ENCODE measurements around the gene LAGE3. TPM values are rescaled to one million over a fixed set of nuclear protein-coding genes. Genes with fewer than 3 reads are reported as not detected.

LAGE3 gene
- total RNA-seq, 1 donor, result 19.1 TPM

DNA sequence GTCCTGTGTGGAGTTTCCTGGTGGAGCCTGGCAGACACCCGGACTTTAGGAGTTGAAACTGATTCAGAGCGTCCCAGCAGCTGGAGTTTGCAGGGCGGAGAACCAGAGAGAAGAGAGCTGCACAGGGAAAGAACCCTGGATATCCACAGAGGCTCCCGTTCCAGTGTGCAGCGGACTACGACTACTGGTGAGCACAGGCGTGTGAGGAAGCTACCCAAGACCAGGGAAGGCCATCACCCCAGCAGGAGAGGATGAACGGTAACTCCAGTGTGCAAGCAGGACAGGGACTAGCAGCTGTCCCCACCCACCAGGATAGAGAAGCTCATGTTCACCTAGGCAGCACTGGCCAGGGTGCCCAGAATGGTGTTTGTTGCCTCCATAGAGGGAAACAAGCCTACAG lies 2.3 kb downstream of the LAGE3 start:
- TF ChIP-seq, protein P1, sequence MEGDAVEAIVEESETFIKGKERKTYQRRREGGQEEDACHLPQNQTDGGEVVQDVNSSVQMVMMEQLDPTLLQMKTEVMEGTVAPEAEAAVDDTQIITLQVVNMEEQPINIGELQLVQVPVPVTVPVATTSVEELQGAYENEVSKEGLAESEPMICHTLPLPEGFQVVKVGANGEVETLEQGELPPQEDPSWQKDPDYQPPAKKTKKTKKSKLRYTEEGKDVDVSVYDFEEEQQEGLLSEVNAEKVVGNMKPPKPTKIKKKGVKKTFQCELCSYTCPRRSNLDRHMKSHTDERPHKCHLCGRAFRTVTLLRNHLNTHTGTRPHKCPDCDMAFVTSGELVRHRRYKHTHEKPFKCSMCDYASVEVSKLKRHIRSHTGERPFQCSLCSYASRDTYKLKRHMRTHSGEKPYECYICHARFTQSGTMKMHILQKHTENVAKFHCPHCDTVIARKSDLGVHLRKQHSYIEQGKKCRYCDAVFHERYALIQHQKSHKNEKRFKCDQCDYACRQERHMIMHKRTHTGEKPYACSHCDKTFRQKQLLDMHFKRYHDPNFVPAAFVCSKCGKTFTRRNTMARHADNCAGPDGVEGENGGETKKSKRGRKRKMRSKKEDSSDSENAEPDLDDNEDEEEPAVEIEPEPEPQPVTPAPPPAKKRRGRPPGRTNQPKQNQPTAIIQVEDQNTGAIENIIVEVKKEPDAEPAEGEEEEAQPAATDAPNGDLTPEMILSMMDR (IDR thresholded peaks at IDR 0.05; ENCODE audit: insufficient read depth, low read length), result no peak
- H3K4me3 ChIP-seq (ENCODE audit: low read depth, low read length), result no peak overlapping the region
- no peak for DNase-seq (ENCODE audit: low read depth)

DNA sequence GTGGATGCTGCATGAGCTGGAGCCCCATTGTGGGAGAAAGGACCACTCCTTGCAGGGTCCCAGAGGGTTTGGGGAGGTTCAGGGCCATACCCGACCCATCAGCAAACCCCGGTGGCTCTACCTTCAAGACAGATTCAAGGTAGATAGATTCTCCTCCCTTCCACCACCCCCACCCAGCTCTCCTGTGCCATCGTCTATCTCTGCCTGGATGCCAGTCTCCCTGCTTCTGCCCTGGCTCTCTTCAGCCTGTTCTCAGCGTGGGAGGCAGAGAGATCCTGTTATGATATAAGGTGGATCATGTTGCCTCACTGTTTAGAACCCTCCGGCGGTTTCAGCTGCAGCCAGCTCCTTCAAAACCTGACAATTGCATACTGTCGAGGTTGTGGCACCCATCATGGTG lies 5.4 kb downstream of the LAGE3 start:
- no peak overlapping the region for H3K4me3 ChIP-seq (ENCODE audit: low read depth, low read length)
- TF ChIP-seq, protein P1 (IDR thresholded peaks at IDR 0.05; ENCODE audit: insufficient read depth, low read length), result no peak
- no peak for DNase-seq (ENCODE audit: low read depth)

DNA sequence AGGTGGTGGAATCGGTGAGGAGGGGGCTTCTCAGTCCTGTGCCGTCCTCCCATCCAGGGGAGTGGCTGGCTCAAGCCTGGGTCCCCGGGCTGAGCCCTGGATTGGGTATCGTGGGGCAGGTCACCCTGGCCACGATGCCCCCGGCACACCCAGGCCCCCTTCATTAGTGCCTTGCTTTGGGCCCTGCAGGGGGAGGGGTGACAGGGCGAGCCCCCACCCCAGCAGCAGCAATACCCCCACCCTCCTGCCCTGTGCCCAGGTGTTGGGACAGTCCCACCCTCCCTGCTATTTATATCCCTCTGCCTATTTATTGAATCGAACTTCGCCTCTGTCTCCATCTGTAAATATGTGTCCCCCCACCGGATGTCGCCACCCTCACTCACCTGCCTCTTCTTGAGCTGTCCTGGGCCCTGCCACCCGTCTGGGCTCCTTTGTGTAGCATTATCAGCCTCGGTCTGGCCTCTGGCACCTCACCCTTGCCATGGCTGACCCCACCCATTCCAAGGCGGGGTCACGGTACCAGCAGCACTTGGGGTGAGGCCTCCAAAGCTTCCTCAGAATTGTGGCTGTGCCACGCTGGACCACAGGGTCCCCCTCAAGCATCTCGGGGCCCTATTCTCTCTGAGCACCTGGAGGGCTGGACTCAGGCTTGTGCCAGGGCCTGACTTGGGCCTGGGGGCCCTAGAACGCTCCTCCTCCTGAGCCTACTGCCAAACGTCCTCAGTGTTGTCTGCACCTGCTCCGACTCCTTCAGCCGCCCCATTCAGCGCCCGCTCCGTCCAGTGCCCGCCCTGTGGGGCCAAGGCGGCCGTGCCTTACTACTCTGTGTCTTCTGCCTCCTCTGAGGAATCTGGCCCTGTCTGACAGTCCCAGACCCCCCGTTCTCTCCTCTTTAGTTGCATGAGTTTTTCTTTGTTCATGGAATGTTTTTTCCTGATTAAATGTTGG lies 6.1 kb downstream of the LAGE3 start:
- no peak for DNase-seq (ENCODE audit: low read depth)
- TF ChIP-seq, protein P1 (IDR thresholded peaks at IDR 0.05; ENCODE audit: insufficient read depth, low read length), result no peak
- H3K4me3 ChIP-seq (ENCODE audit: low read depth, low read length), result no peak overlapping the region

DNA sequence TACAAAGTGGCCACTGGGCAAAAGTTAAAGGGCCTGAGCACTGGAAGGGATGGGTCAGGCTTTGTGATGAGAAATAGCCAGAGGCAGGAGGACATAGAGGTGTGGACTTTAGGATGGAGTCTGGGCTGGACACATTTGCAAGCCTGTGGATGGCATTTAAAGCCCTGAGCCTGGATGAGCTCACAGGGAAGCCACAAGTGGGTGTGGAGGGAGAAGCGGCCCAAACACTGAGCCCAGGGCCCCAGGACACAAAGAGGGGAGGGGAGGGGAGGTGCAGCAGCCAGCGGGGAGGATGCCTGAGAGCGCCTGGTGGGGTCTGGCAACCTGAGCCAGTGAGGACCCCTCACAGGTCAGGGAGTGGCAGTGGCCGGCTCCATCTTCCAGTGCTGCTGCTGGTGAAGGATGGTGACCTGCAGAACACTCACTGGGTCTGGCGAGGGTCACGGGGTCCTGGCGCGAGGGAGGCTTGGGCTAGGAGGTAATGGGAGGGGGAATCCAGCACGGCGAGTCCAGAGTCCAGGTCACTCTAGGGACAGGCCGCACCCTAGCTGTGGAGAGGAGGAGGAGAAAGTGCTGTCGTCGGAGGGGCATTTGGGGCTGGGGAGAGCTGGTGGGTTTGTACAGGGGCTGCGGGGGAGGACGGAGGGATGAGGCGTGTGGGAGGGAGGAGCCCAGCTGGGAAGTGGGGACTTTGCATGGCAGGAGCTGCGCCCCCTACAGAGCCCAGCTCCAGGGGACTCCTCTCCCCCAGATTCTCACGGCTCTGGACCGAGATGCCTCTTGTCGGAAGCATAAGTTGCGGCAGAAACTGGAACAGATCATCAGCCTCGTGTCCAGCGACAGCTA lies 7.0 kb downstream of the LAGE3 start:
- no peak for DNase-seq (ENCODE audit: low read depth)
- H3K4me3 ChIP-seq (ENCODE audit: low read depth, low read length), result no peak overlapping the region
- TF ChIP-seq, protein P1 (IDR thresholded peaks at IDR 0.05; ENCODE audit: insufficient read depth, low read length), result no peak

DNA sequence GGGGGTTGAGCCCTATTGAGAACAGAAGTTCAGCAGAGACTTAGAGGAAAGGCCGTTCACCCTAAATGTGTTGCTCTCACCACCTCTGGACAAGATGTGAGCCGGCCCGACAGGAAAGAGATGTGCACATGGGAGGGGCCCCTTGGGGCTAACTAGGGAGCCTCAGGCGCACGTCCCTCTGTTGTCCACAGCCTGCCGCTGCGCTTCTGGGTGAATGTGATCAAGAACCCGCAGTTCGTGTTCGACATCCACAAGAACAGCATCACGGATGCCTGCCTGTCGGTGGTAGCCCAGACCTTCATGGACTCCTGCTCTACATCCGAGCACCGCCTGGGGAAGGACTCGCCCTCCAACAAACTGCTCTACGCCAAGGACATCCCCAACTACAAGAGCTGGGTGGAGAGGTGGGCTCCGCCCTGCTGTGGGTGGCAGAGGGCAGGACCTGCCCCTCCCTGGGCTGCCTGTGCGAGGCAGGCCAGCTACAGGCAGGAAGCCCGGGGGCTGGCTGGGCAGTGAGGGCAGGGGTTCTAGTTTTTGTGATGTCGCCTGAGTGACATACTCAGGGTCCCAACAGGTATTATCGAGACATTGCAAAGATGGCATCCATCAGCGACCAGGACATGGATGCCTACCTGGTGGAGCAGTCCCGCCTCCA lies 8.0 kb downstream of the LAGE3 start:
- no peak overlapping the region for H3K4me3 ChIP-seq (ENCODE audit: low read depth, low read length)
- no peak for DNase-seq (ENCODE audit: low read depth)

DNA sequence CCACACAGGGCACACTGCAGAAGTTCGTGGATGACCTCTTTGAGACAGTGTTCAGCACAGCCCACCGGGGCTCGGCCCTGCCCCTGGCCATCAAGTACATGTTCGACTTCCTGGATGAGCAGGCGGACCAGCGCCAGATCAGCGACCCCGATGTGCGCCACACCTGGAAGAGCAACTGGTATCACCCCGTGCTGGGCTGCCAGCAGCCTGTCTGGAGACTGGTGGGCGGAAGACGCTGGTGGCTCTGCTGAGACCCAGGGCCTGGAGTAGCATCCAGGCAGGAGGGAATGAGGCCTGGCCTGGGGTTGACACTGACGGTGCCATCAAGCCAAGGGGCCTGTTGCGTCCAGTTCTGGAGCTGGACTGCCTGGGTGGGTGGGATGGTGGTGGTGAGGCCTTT lies 8.6 kb downstream of the LAGE3 start:
- no peak overlapping the region for H3K4me3 ChIP-seq (ENCODE audit: low read depth, low read length)
- DNase-seq (ENCODE audit: low read depth), result no peak
- TF ChIP-seq, protein P1 (IDR thresholded peaks at IDR 0.05; ENCODE audit: insufficient read depth, low read length), result no peak

More for the DNA sequence above, 8.0 kb downstream of the LAGE3 start:
- TF ChIP-seq, protein P1 (IDR thresholded peaks at IDR 0.05; ENCODE audit: insufficient read depth, low read length), result no peak
